ENCODE measurements around the gene PDLIM7.

Gene PDLIM7

GRCh38 chr5:177498013-177498787 lies 796 bp upstream of the PDLIM7 start:
- TF ChIP-seq CEBPB (IDR thresholded peaks at IDR 0.05) = peak; percentile 89
- no peak for TF ChIP-seq MAX (IDR thresholded peaks at IDR 0.05)

GRCh38 chr5:177496727-177497291 lies 595 bp downstream of the PDLIM7 start:
- TF ChIP-seq REST (IDR thresholded peaks at IDR 0.05; ENCODE audit: low read depth) (no peak), RAD21 (IDR thresholded peaks at IDR 0.05; ENCODE audit: low read depth) (no peak), EP300 (IDR thresholded peaks at IDR 0.05; ENCODE audit: borderline replicate concordance) (peak; percentile 24; the same call in 1 of the 2 replicates), ZBTB7A (IDR thresholded peaks at IDR 0.05; ENCODE audit: low read depth) (peak; percentile 20; the same call in 1 of the 2 replicates), TCF12 (IDR thresholded peaks at IDR 0.05; ENCODE audit: low read depth) (peak; percentile 78; the same call in 1 of the 2 replicates), TEAD4 (IDR thresholded peaks at IDR 0.05) (peak; percentile 37), YY1 (IDR thresholded peaks at IDR 0.05; ENCODE audit: low read depth) (no peak), EGR1 (IDR thresholded peaks at IDR 0.05) (peak; percentile 38; the same call in 1 of the 2 replicates), TAF1 (IDR thresholded peaks at IDR 0.05; ENCODE audit: low read depth) (no peak)

- 0 out of 2 replicates have a peak, but pooled peaks have one; percentile 6 for TF ChIP-seq YY1 (IDR thresholded peaks at IDR 0.05; ENCODE audit: low read depth)
- no peak for TF ChIP-seq USF1 (IDR thresholded peaks at IDR 0.05)
- no peak for TF ChIP-seq CEBPB (IDR thresholded peaks at IDR 0.05)
- TF ChIP-seq ZBTB7A (IDR thresholded peaks at IDR 0.05; ENCODE audit: low read depth) = no peak
- peak; percentile 87 for TF ChIP-seq NFIC (IDR thresholded peaks at IDR 0.05)
- no peak for TF ChIP-seq TAF1 (IDR thresholded peaks at IDR 0.05; ENCODE audit: low read depth)
- no peak; the same call in 1 of the 2 replicates for TF ChIP-seq TEAD4 (IDR thresholded peaks at IDR 0.05)
- no peak for TF ChIP-seq REST (IDR thresholded peaks at IDR 0.05; ENCODE audit: low read depth)
- no peak for TF ChIP-seq EGR1 (IDR thresholded peaks at IDR 0.05)
- TF ChIP-seq CREB1 (IDR thresholded peaks at IDR 0.05; ENCODE audit: low read depth) = no peak
- 0 out of 2 replicates have a peak, but pooled peaks have one; percentile 38 for TF ChIP-seq EP300 (IDR thresholded peaks at IDR 0.05; ENCODE audit: borderline replicate concordance)
- 0 out of 2 replicates have a peak, but pooled peaks have one; percentile 47 for TF ChIP-seq MAX (IDR thresholded peaks at IDR 0.05)
- no peak for TF ChIP-seq FOXM1 (IDR thresholded peaks at IDR 0.05; ENCODE audit: borderline replicate concordance, low read depth)
- no peak for TF ChIP-seq RAD21 (IDR thresholded peaks at IDR 0.05; ENCODE audit: low read depth)
- TF ChIP-seq TCF12 (IDR thresholded peaks at IDR 0.05; ENCODE audit: low read depth) = no peak
Measured at GRCh38 chr5:177496070-177496726, 1.2 kb downstream of the PDLIM7 start.

- TF ChIP-seq TEAD4 (IDR thresholded peaks at IDR 0.05) (peak; percentile 86), TAF1 (IDR thresholded peaks at IDR 0.05; ENCODE audit: low read depth) (peak; percentile 13; the same call in 1 of the 2 replicates), FOXM1 (IDR thresholded peaks at IDR 0.05; ENCODE audit: borderline replicate concordance, low read depth) (no peak), ZBTB7A (IDR thresholded peaks at IDR 0.05; ENCODE audit: low read depth) (no peak; the same call in 1 of the 2 replicates), CREB1 (IDR thresholded peaks at IDR 0.05; ENCODE audit: low read depth) (no peak), EP300 (IDR thresholded peaks at IDR 0.05; ENCODE audit: borderline replicate concordance) (peak; percentile 44; the same call in 1 of the 2 replicates), RAD21 (IDR thresholded peaks at IDR 0.05; ENCODE audit: low read depth) (no peak)
Measured at GRCh38 chr5:177495243-177496060, 2.0 kb downstream of the PDLIM7 start.
